ENCODE data around the gene IDE. TPM values are rescaled to one million over a fixed set of nuclear protein-coding genes. Genes with fewer than 3 reads are reported as not detected.

Gene IDE
- total and polyA plus RNA-seq, 2 donors (not counting 1 experiment from before 2014, with no cell fraction given), result 7.7 to 40.9 TPM

DNA sequence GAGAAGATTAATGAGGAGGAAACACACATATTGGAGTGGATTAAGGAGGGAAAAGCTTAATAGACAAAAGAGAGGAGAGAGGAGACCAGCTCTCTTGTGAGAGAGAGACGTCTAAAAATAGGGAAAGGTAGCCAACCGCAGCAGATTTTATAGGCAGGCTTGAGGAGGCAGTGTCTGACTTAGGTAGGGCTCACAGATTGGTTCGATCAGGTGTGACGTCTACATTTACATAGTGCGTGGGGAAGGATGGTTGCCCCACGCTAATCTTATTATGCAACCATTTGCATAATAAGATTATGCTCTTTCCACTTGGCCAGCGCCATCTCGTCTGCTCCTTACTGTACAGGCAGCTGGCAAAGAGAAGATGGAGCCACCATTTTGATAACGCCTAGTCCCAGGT lies 160.9 kb downstream of the IDE start:
- no peak for ATAC-seq (ENCODE audit: low read depth)
- DNase-seq, result no peak
- intact Hi-C loops (cut with micrococcal nuclease), result no loop called here
- peaks cover 0 to 11% (median 9%) of the 10 kb centered on the region in 3 donors for H3K9me3 ChIP-seq (ENCODE audit: control extremely low read depth in 1 of 3, control insufficient read depth in 2 of 3, insufficient read depth in 1 of 3, low read length in 2 of 3)
- no peak overlapping the region for H2AFZ ChIP-seq (ENCODE audit: insufficient read depth, low read depth, low read length, poor library complexity, severe bottlenecking)
- no peaks in the 10 kb centered on the region for H3K36me3 ChIP-seq (replicated peaks in 1 of 2; ENCODE audit: control extremely low read depth in 1 of 2, control insufficient read depth in 1 of 2, extremely low read depth in 1 of 2, insufficient read depth in 2 of 2, low read length in 1 of 2)
- no peaks in the 10 kb centered on the region for H3K79me2 ChIP-seq (ENCODE audit: control insufficient read depth, insufficient read depth, low read length)
- H4K20me1 ChIP-seq (ENCODE audit: control insufficient read depth, insufficient read depth, low read length, poor library complexity, severe bottlenecking), result no peaks in the 10 kb centered on the region
- TF ChIP-seq, protein P1, sequence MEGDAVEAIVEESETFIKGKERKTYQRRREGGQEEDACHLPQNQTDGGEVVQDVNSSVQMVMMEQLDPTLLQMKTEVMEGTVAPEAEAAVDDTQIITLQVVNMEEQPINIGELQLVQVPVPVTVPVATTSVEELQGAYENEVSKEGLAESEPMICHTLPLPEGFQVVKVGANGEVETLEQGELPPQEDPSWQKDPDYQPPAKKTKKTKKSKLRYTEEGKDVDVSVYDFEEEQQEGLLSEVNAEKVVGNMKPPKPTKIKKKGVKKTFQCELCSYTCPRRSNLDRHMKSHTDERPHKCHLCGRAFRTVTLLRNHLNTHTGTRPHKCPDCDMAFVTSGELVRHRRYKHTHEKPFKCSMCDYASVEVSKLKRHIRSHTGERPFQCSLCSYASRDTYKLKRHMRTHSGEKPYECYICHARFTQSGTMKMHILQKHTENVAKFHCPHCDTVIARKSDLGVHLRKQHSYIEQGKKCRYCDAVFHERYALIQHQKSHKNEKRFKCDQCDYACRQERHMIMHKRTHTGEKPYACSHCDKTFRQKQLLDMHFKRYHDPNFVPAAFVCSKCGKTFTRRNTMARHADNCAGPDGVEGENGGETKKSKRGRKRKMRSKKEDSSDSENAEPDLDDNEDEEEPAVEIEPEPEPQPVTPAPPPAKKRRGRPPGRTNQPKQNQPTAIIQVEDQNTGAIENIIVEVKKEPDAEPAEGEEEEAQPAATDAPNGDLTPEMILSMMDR (IDR thresholded peaks at IDR 0.05), result no peak
- no peak for TF ChIP-seq EZH2 (IDR thresholded peaks at IDR 0.05; ENCODE audit: borderline replicate concordance, insufficient read depth, low read depth, low read length, poor library complexity, severe bottlenecking)
- Mint-ChIP-seq H3K4me3 (no peak overlapping the region), H3K4me1 (no peaks in the 10 kb centered on the region), H3K27me3 (peaks cover 15% of the 10 kb centered on the region), H3K9me3 (ENCODE audit: insufficient read depth) (no peaks in the 10 kb centered on the region), H3K27ac (no peak overlapping the region)
- no peak overlapping the region for H3K4me2 ChIP-seq (replicated peaks; ENCODE audit: low read depth, low read length, poor library complexity, severe bottlenecking)
- ChIA-PET POLR2A (no interaction called here), CTCF (no interaction called here)
- 80% methylated on average over 9 of the region's 9 CpGs for WGBS (ENCODE audit: insufficient coverage)
- no peaks in the 10 kb centered on the region for H3K4me1 ChIP-seq (ENCODE audit: control insufficient read depth in 2 of 2, insufficient read depth in 2 of 2, low read length in 2 of 2)
- H3K27me3 ChIP-seq (replicated peaks in 1 of 4; ENCODE audit: control extremely low read depth in 1 of 4, control insufficient read depth in 3 of 4, insufficient read depth in 4 of 4, low read length in 3 of 4), result peaks cover 0 to 10% (median 3%) of the 10 kb centered on the region in 4 experiments
- no peak overlapping the region for H3K27ac ChIP-seq (ENCODE audit: low read length in 2 of 2)
- no peak overlapping the region for H3K9ac ChIP-seq (ENCODE audit: low read length)
- H3K4me3 ChIP-seq (ENCODE audit: control extremely low read depth in 1 of 5, extremely low read depth in 1 of 5, insufficient read depth in 1 of 5, low read depth in 2 of 5, low read length in 4 of 5), result no peak overlapping the region

DNA sequence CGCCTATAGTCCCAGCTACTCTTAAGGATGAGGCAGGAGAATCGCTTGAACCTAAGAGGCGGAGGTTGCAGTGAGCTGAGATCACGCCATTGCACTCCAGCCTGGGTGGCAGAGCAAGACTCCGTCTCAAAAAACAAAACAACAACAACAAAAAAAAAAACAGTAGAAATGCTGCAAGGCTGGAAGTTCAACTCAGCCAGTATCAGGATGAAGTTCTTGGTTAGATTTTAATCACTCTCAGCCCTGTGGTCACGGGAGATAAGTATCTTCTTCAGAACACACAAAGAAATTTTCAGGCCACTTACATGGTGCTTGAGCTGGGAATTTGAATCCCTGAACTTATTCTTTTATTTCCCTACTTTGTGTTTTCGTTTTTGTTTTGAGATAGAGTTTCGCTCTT lies 162.5 kb downstream of the IDE start:
- peaks cover 0 to 8% (median 3%) of the 10 kb centered on the region in 4 experiments for H3K27me3 ChIP-seq (replicated peaks in 1 of 4; ENCODE audit: control extremely low read depth in 1 of 4, control insufficient read depth in 3 of 4, insufficient read depth in 4 of 4, low read length in 3 of 4)
- 85% methylated on average over 4 of the region's 8 CpGs for WGBS (ENCODE audit: insufficient coverage)
- CTCF ChIA-PET, result no interaction called here

More for the DNA sequence above, 162.5 kb downstream of the IDE start:
- no peak overlapping the region for H3K4me3 ChIP-seq (ENCODE audit: control extremely low read depth in 1 of 5, extremely low read depth in 1 of 5, insufficient read depth in 1 of 5, low read depth in 2 of 5, low read length in 4 of 5)
- H3K79me2 ChIP-seq (ENCODE audit: control insufficient read depth, insufficient read depth, low read length), result no peaks in the 10 kb centered on the region
- H3K9ac ChIP-seq (ENCODE audit: low read length), result no peak overlapping the region
- H3K9me3 ChIP-seq (ENCODE audit: control extremely low read depth in 1 of 3, control insufficient read depth in 2 of 3, insufficient read depth in 1 of 3, low read length in 2 of 3), result peaks cover 0 to 7% (median 6%) of the 10 kb centered on the region in 3 donors
- Mint-ChIP-seq H3K4me1 (no peaks in the 10 kb centered on the region), H3K27ac (no peak overlapping the region), H3K27me3 (peaks cover 19% of the 10 kb centered on the region), H3K4me3 (no peak overlapping the region), H3K9me3 (ENCODE audit: insufficient read depth) (no peaks in the 10 kb centered on the region)
- H3K4me2 ChIP-seq (replicated peaks; ENCODE audit: low read depth, low read length, poor library complexity, severe bottlenecking), result no peak overlapping the region
- DNase-seq (no peak), ATAC-seq (ENCODE audit: low read depth) (no peak)
- no peak overlapping the region for H3K27ac ChIP-seq (ENCODE audit: low read length in 2 of 2)
- TF ChIP-seq, protein P1 (IDR thresholded peaks at IDR 0.05), result no peak
- TF ChIP-seq EZH2 (IDR thresholded peaks at IDR 0.05; ENCODE audit: borderline replicate concordance, insufficient read depth, low read depth, low read length, poor library complexity, severe bottlenecking), result no peak
- no peak overlapping the region for H2AFZ ChIP-seq (ENCODE audit: insufficient read depth, low read depth, low read length, poor library complexity, severe bottlenecking)
- H4K20me1 ChIP-seq (ENCODE audit: control insufficient read depth, insufficient read depth, low read length, poor library complexity, severe bottlenecking), result no peaks in the 10 kb centered on the region
- H3K36me3 ChIP-seq (replicated peaks in 1 of 2; ENCODE audit: control extremely low read depth in 1 of 2, control insufficient read depth in 1 of 2, extremely low read depth in 1 of 2, insufficient read depth in 2 of 2, low read length in 1 of 2), result no peaks in the 10 kb centered on the region
- H3K4me1 ChIP-seq (ENCODE audit: control insufficient read depth in 2 of 2, insufficient read depth in 2 of 2, low read length in 2 of 2), result no peaks in the 10 kb centered on the region
- intact Hi-C loops (cut with micrococcal nuclease), result no loop called here
- POLR2A ChIA-PET, result no interaction called here
